C4-2B (cell line): ENCODE measurements around the gene CD99L2.
A peak's percentile ranks its signal among the peaks of the same experiment; 100 is the strongest.

Experiments used
- H3K27ac ChIP-seq: fragments of 450-650 bp; 2 replicates; pipeline ENCODE4 v1.5.1; 2017
- ZFX ChIP-seq: fragments of 450-650 bp; IDR thresholded peaks from 2 replicates; pipeline ENCODE4 v1.6.1; 2017
- TF ChIP-seq, protein P1 (sequence below): fragments of 450-650 bp; conservative IDR thresholded peaks from 2 replicates; pipeline ENCODE4 v1.5.1; 2017; ENCODE audit warnings: mild to moderate bottlenecking

The CD99L2 gene

DNA sequence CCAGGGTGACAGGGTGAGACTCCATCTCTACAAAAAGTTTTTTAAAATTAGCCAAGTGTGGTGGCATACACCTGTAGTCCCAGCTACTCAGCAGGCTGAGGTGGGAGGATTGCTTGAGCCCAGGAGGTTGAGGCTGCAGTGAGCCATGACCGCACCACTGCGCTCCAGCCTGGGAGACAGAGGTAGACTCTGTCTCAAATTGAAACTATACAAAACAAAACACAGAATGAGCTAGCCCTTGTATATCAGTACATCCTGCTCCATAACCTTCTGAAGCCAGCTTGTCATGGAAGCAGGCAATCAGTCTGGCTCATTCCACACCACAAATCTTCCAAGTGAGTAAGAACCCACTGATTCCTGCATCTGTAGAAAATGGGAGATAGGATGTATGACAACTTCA, 49.0 kb downstream of the CD99L2 start:
- TF ChIP-seq, protein P1, sequence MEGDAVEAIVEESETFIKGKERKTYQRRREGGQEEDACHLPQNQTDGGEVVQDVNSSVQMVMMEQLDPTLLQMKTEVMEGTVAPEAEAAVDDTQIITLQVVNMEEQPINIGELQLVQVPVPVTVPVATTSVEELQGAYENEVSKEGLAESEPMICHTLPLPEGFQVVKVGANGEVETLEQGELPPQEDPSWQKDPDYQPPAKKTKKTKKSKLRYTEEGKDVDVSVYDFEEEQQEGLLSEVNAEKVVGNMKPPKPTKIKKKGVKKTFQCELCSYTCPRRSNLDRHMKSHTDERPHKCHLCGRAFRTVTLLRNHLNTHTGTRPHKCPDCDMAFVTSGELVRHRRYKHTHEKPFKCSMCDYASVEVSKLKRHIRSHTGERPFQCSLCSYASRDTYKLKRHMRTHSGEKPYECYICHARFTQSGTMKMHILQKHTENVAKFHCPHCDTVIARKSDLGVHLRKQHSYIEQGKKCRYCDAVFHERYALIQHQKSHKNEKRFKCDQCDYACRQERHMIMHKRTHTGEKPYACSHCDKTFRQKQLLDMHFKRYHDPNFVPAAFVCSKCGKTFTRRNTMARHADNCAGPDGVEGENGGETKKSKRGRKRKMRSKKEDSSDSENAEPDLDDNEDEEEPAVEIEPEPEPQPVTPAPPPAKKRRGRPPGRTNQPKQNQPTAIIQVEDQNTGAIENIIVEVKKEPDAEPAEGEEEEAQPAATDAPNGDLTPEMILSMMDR = no peak
- TF ChIP-seq ZFX = no peak

DNA sequence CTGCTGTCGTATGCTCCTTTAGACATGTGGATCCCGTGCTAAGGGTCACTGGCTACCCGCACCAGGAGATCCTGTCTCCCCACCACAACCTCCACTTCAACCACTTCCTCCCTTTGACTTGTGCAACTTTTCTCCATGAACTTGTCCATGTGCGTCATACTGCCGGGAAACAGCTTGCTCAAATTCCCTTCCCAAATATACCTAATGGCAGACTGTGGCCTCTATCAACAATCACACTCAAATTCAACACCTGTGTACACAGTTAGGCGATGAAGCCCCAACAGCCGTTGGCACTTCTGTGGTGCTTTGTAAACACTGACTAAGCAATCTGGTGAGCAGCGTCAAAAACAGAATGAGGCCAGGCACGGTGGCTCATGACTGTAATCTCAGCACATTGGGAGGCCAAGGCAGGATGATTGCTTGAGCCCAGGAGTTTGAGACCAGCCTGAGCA, 49.5 kb downstream of the CD99L2 start:
- H3K27ac ChIP-seq = peak overlapping the region; percentile 70
- no peak for TF ChIP-seq ZFX
- TF ChIP-seq, protein P1 = no peak

More for the DNA sequence above, 49.0 kb downstream of the CD99L2 start:
- H3K27ac ChIP-seq = peak overlapping the region; percentile 70

DNA sequence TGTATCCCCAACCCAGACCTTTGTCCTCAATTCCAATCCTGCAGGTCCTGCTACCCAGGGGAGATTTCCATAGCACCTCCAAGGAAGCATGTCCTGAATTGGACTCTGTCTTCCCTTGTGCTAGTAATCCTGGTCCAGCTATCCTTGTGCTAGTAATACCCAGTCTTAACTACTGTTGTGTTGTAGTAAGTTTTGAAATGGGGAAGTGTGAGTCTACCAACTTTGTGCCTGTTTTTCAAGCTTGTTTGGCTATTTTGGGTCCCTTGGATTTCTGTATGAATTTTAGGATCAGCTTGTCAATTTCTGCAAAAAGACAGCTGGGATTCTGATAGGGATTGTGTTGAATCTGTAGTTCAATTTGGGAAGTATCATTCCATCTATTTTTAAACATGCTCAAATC, 51.4 kb downstream of the CD99L2 start:
- H3K27ac ChIP-seq = no peak overlapping the region
- TF ChIP-seq ZFX = no peak
- TF ChIP-seq, protein P1 = no peak

DNA sequence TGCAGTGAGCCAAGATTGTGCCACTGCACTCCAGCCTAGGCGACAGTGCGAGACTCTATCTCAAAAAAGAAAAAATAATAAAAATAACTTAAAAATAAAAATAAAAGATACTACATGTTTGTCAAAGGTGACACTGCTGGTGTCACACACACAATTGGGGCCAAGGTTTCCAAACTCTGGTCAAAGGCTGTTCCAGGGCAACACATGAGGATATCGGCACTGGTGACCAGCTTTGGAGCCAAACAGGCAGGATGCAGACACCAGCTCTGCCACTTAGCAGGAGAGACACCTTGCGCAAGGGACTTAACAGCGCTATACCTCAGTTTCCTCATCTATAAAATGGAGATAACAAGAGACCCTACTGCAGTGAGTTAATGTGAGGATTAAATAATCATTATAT, 52.3 kb downstream of the CD99L2 start:
- TF ChIP-seq ZFX = no peak
- TF ChIP-seq, protein P1 = no peak
- H3K27ac ChIP-seq = no peak overlapping the region

DNA sequence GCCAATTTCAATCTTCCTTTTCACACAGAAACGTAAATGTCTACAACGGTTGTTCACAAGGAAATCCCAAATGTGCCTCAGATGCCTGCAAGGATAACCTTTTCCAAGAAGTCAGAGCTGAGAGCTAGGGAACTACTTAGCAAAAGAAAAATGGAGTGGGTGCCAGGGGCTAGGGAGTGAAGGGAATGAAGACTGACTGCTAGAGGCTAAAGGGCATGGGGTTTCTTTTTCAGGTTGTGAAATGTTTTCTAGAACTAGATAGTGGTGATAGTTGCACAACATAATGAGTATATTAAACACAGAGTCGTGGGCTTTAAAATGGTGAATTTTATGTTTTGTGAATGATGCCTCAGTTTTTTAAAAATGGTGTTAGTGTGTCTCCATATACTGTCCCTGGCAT, 53.4 kb downstream of the CD99L2 start:
- H3K27ac ChIP-seq = no peak overlapping the region
- TF ChIP-seq, protein P1 = no peak
- no peak for TF ChIP-seq ZFX

DNA sequence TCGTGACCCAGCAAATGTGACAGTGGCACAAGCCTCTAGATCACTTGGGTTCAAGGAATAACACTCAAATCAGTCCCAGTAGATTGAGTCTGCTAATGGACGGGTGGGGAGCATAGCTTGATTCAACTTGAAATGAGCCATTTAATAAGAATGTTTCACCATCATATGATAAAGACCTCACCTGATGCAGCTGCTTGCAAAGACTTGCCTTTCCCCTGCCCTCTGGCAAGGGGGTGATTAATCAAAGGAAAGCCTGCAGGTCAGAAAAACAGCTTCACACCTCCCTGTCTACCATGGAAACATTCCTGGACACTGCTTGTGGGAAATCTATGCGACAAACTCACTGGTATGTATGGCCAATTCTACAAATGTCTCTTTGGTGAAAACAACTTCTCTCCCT, 54.5 kb downstream of the CD99L2 start:
- H3K27ac ChIP-seq = no peak overlapping the region
- TF ChIP-seq, protein P1 = no peak
- TF ChIP-seq ZFX = no peak

DNA sequence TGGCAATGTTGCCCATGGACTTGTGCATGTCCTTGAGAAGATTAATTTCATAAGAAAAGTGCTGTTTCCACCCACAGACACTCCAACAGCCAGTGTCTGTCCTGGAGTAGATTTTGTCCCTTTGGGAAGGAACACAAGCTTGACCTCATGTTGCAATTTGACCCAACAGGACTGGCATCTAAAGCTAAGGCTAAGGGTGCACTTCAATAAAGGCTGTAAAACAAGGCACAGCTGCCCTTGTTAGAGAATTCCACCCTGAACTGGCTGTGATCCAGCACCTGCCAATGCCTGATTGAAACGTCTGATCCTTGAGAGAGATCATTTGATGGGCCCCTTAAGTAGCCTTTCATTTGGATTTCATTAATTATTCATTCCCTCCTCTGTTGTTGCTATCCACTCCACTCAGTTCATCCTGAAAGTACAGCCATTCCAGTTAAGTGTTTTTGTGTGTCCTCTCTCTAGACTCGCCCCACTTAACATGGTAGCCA, 56.2 kb downstream of the CD99L2 start:
- no peak overlapping the region for H3K27ac ChIP-seq
- TF ChIP-seq ZFX = no peak
- TF ChIP-seq, protein P1 = no peak
